Omental fat pad (tissue), 4 donors: ENCODE measurements around the gene ENTPD5. TPM values are rescaled to one million over a fixed set of nuclear protein-coding genes. Genes with fewer than 3 reads are reported as not detected.

Experiments used
- ATAC-seq: fragments of 150-250 bp; one replicate; pipeline ENCODE4 v1.9.1; 2016; ENCODE audit warnings: mild to moderate bottlenecking, moderate library complexity; ENCODE audit not compliant: low FRiP score
- DNase-seq: peaks from one replicate; pipeline ENCODE4 v3.0.0-alpha.2; 2019; ENCODE audit warnings: low spot score
- total RNA-seq, 4 donors: library from RNA; depleted of rRNA; stranded (reverse); fragments of >200 nt; gene quantifications; one replicate each; pipeline ENCODE4 v1.1.0, GENCODE V29; 2016
- TF ChIP-seq, protein P1 (sequence below), 3 donors: fragments of 450-650 bp; IDR thresholded peaks; one replicate each; pipeline ENCODE4 v1.5.1; 2016 to 2017; ENCODE audit warnings: antibody characterized with exemption in 3 of 3, mild to moderate bottlenecking in 3 of 3, moderate library complexity in 2 of 3

Gene ENTPD5
- total RNA-seq, 4 donors from 2014 or later = 6.8 to 12.7 (median 12.0) TPM

DNA sequence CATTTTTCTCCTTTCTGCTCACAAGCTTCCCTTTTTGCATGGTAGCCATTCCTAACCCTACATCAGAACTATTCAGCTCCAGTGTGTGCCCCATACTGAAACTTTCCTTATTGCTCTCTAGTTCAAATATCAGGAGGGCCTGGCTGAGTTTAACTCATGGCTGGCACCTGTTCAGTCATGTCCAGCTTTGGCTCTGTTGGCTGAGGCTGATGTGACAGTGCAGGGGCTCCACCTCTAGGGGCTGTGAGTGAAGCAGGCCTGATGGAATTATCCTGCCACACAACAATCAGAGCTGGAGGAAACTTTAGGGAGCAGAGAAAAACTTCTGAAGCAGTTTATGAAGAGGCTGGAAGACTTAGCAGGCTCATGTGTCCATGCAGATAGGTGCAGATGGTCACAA, 60.5 kb downstream of the ENTPD5 start:
- DNase-seq = no peak
- TF ChIP-seq, protein P1, sequence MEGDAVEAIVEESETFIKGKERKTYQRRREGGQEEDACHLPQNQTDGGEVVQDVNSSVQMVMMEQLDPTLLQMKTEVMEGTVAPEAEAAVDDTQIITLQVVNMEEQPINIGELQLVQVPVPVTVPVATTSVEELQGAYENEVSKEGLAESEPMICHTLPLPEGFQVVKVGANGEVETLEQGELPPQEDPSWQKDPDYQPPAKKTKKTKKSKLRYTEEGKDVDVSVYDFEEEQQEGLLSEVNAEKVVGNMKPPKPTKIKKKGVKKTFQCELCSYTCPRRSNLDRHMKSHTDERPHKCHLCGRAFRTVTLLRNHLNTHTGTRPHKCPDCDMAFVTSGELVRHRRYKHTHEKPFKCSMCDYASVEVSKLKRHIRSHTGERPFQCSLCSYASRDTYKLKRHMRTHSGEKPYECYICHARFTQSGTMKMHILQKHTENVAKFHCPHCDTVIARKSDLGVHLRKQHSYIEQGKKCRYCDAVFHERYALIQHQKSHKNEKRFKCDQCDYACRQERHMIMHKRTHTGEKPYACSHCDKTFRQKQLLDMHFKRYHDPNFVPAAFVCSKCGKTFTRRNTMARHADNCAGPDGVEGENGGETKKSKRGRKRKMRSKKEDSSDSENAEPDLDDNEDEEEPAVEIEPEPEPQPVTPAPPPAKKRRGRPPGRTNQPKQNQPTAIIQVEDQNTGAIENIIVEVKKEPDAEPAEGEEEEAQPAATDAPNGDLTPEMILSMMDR (IDR thresholded peaks at IDR 0.05) = no peak
- no peak for ATAC-seq

GRCh38 chr14:73955674-73956073, 63.4 kb downstream of the ENTPD5 start:
- DNase-seq (no peak), ATAC-seq (no peak)
- TF ChIP-seq, protein P1 (IDR thresholded peaks at IDR 0.05) = no peak

DNA sequence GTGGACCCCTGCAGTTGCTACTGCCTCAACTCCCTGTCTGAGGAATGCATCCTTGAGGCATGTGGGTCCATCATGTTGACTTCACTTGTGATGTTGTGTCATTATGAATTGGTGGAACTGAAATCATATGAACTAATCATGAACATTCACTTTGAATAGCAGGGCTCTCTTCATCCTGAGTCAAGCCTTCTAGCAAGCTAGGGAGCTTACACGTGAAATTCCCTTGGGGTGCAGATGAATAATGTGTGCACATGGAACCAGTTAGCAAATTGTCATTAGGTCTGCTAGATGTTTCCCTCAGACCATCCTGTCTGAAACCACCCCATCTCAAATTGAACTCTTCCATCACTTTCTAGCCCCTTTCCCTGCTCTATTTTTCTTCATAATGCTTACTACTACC, 65.4 kb downstream of the ENTPD5 start:
- TF ChIP-seq, protein P1 (IDR thresholded peaks at IDR 0.05) = no peak
- ATAC-seq (no peak), DNase-seq (no peak)

- DNase-seq (peak; percentile 76), ATAC-seq (peak; percentile 99)
- TF ChIP-seq, protein P1 (IDR thresholded peaks at IDR 0.05) = no peak
These were observed 69.0 kb downstream of the ENTPD5 start, which contains the start of the genes COQ6 and FAM161B for GRCh38 chr14:73949752-73950734. COQ6 (plus strand) TSS chr14:73950302; CDS start chr14:73950333, 31 bp downstream. FAM161B (minus strand) TSS chr14:73950094; CDS start chr14:73950026, 68 bp downstream.

- DNase-seq = no peak
- TF ChIP-seq, protein P1 (IDR thresholded peaks at IDR 0.05) = no peak
- ATAC-seq = no peak
These were observed 73.9 kb downstream of the ENTPD5 start for GRCh38 chr14:73945159-73945670.

GRCh38 chr14:73944432-73945158, 74.5 kb downstream of the ENTPD5 start:
- TF ChIP-seq, protein P1 (IDR thresholded peaks at IDR 0.05) = no peak
- DNase-seq = no peak
- ATAC-seq = no peak
